A673 (cell line): ENCODE results near the gene CNTN2.

Experiments
- CTCF ChIP-seq: fragments of 300-800, 200-600 bp; sonication (generic); conservative IDR thresholded peaks from 2 replicates; pipeline ENCODE4 v1.5.1; 2017; ENCODE audit warnings: low read depth, mild to moderate bottlenecking, antibody characterized with exemption, low read length, moderate library complexity, mixed read lengths
- EZH2 ChIP-seq: fragments of 200-600 bp; sonication (generic); IDR thresholded peaks from 2 replicates; pipeline ENCODE4 v1.6.1; 2017; ENCODE audit warnings: borderline replicate concordance, low read depth, mild to moderate bottlenecking, mixed read lengths, antibody characterized with exemption, low read length; ENCODE audit not compliant: poor library complexity, severe bottlenecking

DNA sequence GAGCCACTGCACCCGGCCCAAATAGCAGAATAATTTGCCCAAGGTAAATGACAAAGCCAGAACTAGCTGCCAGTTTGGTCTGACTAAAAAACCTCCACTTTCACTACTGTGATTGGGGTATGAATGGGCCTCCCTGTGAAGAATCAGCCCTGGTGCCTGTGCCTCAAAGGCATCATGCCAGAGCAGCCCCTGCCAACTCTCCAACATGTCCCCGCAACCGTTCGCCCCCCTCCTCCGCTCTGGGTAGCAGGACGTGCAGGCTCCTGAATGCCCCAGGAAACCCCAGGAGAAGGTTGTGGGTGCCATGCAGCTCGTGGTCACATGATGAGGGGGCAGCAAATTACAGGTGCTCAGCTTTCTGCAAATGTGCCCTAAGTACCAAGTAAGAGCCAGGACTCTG lies 14.6 kb upstream of the CNTN2 start:
- no peak for TF ChIP-seq EZH2
- TF ChIP-seq CTCF: no peak
